ENCODE data around the gene FAM13A. TPM values are rescaled to one million over a fixed set of nuclear protein-coding genes. Genes with fewer than 3 reads are reported as not detected.

FAM13A gene
- total RNA-seq, 3 donors from 2014 or later, result 55.7 to 170 (median 118) TPM

DNA sequence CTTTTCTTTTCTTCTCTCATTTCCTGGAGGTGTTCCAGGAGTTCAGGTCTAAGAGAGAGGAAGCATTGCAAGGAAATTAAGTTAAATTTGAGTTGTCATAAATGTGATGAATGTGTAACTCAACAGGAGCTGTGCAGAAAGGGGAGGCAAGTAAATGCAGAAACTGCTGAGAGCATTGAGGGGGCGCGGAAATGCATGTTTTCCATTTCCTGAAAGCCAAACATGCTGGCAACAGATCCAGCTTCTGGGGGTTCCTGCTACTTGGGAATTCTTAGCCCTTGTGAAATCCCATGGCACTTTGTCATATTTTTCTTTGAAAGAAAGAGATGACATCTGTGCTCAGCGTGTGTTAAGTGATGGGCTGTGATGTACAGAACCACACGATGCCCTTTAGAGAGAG lies 325.6 kb downstream of the FAM13A start:
- no peak overlapping the region for H3K27ac ChIP-seq
- intact Hi-C loops (cut with DNase I; ENCODE audit: low total_unique reads), result no loop called here

DNA sequence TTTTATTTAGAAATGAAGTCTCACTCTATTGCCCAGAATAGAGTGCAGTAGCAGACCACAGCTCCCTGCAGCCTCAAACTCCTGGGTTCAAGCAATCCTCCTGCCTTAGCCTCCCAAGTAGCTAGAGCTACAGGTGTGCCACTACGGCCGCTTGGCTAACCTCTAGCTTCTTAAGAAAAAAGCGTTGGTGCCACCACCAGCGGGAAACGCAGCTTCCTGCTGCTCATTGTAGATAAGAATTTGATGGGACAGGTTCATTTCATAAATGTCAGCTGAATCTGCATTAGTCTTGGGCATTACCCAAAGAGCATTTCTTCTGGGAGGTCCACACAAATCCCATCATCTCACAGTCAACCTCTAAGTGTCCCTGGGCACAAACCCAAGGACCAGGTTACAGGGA lies 326.2 kb downstream of the FAM13A start:
- no peaks in the 10 kb centered on the region for H3K27me3 ChIP-seq
- no peak overlapping the region for H3K4me3 ChIP-seq
- intact Hi-C loops (cut with DNase I; ENCODE audit: low total_unique reads), result no loop called here
- H3K27ac ChIP-seq, result no peak overlapping the region
- peaks cover 16% of the 10 kb centered on the region for H3K36me3 ChIP-seq
- no peak for DNase-seq (ENCODE audit: low spot score in 2 of 2)
- H3K4me1 ChIP-seq, result no peaks in the 10 kb centered on the region
- TF ChIP-seq, protein P1, sequence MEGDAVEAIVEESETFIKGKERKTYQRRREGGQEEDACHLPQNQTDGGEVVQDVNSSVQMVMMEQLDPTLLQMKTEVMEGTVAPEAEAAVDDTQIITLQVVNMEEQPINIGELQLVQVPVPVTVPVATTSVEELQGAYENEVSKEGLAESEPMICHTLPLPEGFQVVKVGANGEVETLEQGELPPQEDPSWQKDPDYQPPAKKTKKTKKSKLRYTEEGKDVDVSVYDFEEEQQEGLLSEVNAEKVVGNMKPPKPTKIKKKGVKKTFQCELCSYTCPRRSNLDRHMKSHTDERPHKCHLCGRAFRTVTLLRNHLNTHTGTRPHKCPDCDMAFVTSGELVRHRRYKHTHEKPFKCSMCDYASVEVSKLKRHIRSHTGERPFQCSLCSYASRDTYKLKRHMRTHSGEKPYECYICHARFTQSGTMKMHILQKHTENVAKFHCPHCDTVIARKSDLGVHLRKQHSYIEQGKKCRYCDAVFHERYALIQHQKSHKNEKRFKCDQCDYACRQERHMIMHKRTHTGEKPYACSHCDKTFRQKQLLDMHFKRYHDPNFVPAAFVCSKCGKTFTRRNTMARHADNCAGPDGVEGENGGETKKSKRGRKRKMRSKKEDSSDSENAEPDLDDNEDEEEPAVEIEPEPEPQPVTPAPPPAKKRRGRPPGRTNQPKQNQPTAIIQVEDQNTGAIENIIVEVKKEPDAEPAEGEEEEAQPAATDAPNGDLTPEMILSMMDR (IDR thresholded peaks at IDR 0.05), result no peak
- TF ChIP-seq POLR2A (IDR thresholded peaks at IDR 0.05) (no peak), POLR2AphosphoS5 (IDR thresholded peaks at IDR 0.05) (no peak)
- H3K9me3 ChIP-seq, result no peaks in the 10 kb centered on the region

More for the DNA sequence above, 325.6 kb downstream of the FAM13A start:
- no peaks in the 10 kb centered on the region for H3K9me3 ChIP-seq
- peaks cover 16% of the 10 kb centered on the region for H3K36me3 ChIP-seq
- TF ChIP-seq POLR2A (IDR thresholded peaks at IDR 0.05), result no peak
- no peak for TF ChIP-seq POLR2AphosphoS5 (IDR thresholded peaks at IDR 0.05)
- TF ChIP-seq, protein P1 (IDR thresholded peaks at IDR 0.05), result no peak
- H3K27me3 ChIP-seq, result no peaks in the 10 kb centered on the region
- H3K4me3 ChIP-seq, result no peak overlapping the region
- DNase-seq (ENCODE audit: low spot score in 2 of 2), result no peak
- H3K4me1 ChIP-seq, result peaks cover 0 to 5% of the 10 kb centered on the region in 2 donors

DNA sequence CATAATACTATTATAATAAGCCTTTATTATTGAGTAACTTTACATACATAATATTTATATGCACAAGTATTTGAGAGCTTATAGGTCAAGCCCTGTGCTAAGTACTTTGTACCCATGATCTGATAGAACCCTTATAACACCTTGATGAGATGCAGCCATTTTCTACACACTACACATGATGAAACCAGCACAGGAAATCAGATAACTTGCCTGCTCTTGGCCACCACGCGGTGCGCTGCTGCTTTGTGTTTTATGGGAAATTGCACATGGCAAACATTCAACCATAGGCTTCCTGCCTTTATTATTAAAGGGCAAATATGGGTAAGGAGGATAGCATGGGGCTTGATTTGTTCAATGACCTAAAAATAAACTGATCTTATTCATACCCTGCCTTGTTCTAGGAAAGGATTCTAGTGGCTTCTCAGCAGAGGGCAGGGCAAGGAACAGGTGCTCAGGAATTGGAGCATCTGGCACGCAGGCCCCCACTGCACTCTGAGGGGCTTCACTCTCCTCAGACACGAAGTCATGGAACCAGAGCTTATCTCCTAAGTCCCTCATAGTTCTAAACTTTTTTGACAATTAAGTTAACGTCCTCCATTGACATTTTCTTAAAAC lies 327.7 kb downstream of the FAM13A start:
- no peaks in the 10 kb centered on the region for H3K9me3 ChIP-seq
- peaks cover 16% of the 10 kb centered on the region for H3K36me3 ChIP-seq
- no peaks in the 10 kb centered on the region for H3K27me3 ChIP-seq
- intact Hi-C loops (cut with DNase I; ENCODE audit: low total_unique reads), result loop anchor here (10.0 kb wide), 1 partner anchor 276 kb away; no protein-coding TSS in a partner anchor
- TF ChIP-seq POLR2AphosphoS5 (IDR thresholded peaks at IDR 0.05), result no peak
- TF ChIP-seq POLR2A (IDR thresholded peaks at IDR 0.05), result no peak
- TF ChIP-seq, protein P1 (IDR thresholded peaks at IDR 0.05), result no peak
- no peak overlapping the region for H3K4me3 ChIP-seq
- no peaks in the 10 kb centered on the region for H3K4me1 ChIP-seq
- H3K27ac ChIP-seq, result no peak overlapping the region
- no peak for DNase-seq (ENCODE audit: low spot score in 2 of 2)

DNA sequence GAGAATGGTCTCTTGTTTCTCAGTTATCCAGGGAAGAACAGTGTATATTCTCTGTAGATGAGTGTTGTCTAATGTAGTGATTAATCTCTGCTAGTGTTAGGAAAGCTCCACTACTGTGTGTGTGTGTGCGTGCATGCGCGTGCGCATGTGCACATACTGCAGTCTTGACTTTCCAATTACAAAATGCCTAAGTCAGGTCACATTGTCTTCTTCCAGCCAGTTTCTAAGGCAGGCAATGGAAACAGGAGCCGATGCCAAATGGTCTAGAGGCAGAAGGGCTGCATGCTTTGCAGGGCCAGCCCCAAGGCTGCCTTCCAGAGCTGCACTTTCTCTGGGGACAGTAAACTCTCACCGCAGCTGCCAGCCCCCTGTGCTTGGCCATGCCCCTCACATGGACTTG lies 328.8 kb downstream of the FAM13A start:
- Histone ChIP-seq H3K4me3 (no peak overlapping the region), H3K9me3 (no peaks in the 10 kb centered on the region), H3K36me3 (peaks cover 16% of the 10 kb centered on the region), H3K27ac (no peak overlapping the region), H3K4me1 (no peaks in the 10 kb centered on the region), H3K27me3 (no peaks in the 10 kb centered on the region)
- no peak for DNase-seq (ENCODE audit: low spot score in 2 of 2)
- intact Hi-C loops (cut with DNase I; ENCODE audit: low total_unique reads), result loop anchor here (10.0 kb wide), 1 partner anchor 277 kb away; no protein-coding TSS in a partner anchor
- TF ChIP-seq, protein P1 (IDR thresholded peaks at IDR 0.05), result no peak
- TF ChIP-seq POLR2AphosphoS5 (IDR thresholded peaks at IDR 0.05) (no peak), POLR2A (IDR thresholded peaks at IDR 0.05) (no peak)

DNA sequence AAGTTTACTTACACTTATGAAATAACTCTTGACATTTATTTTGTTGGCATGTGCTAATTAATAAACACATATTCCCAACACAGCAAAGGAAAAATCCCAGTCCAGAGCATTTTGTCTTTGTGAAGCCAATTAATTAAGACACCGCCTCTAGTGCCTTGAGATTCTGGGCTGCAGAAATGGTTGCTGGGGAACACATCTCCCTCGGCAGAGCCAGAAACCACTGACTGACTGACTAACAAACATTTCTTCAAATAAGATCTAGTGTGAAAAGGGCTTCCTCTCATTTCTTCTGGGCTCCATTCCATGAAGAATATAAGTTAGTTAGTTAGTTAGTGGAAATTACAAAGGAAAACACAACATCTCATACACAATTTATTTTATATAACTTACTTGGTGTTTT lies 331.0 kb downstream of the FAM13A start:
- no peaks in the 10 kb centered on the region for H3K9me3 ChIP-seq
- no peaks in the 10 kb centered on the region for H3K4me1 ChIP-seq
- H3K4me3 ChIP-seq, result no peak overlapping the region
- H3K36me3 ChIP-seq, result peaks cover 16% of the 10 kb centered on the region
- no peaks in the 10 kb centered on the region for H3K27me3 ChIP-seq
- H3K27ac ChIP-seq, result no peak overlapping the region
- intact Hi-C loops (cut with DNase I; ENCODE audit: low total_unique reads), result loop anchor here (10.0 kb wide), 1 partner anchor 279 kb away; no protein-coding TSS in a partner anchor
- DNase-seq (ENCODE audit: low spot score in 2 of 2), result no peak
- TF ChIP-seq, protein P1 (IDR thresholded peaks at IDR 0.05), result no peak
- no peak for TF ChIP-seq POLR2A (IDR thresholded peaks at IDR 0.05)
- TF ChIP-seq POLR2AphosphoS5 (IDR thresholded peaks at IDR 0.05), result no peak

All from breast epithelium (tissue), 4 donors.